ENCODE data around the gene ITGA11. TPM values are rescaled to one million over a fixed set of nuclear protein-coding genes. Genes with fewer than 3 reads are reported as not detected.

The ITGA11 gene
- total RNA-seq, 1 donor from 2014 or later, result 193 TPM

DNA sequence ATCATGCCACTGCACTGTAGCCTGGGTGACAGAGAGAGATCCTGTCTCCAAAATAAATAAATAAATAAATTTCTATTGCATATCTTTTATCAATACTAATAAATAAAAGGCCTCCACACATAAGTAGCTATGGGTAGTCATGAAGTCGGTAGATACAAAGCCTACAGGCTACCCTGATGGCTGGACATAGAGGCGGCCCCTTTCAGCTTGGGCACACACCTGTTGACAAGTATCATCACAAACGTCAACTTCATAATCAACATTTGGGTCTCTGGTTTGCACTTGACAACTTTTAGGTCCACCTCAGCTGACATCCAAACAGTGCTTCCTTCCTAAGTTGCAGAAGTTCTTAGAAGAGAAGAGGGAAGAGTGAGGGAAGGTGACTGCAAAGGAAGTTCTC is 53.4 kb downstream of the ITGA11 start:
- Histone ChIP-seq H3K4me3 (ENCODE audit: insufficient read depth, low read depth, low read length) (no peak overlapping the region), H4K20me1 (ENCODE audit: insufficient read depth, low read length) (peaks cover 58% of the 10 kb centered on the region), H3K27me3 (ENCODE audit: insufficient read depth, low read length) (no peaks in the 10 kb centered on the region), H3K9ac (ENCODE audit: low read length) (no peak overlapping the region), H3K4me1 (ENCODE audit: insufficient read depth, low read length) (peaks cover 21% of the 10 kb centered on the region), H3K4me2 (ENCODE audit: low read length) (no peak overlapping the region), H3K27ac (ENCODE audit: low read depth, low read length) (no peak overlapping the region), H2AFZ (ENCODE audit: low read depth, low read length) (no peak overlapping the region), H3K79me2 (ENCODE audit: insufficient read depth, low read length) (peaks cover 46% of the 10 kb centered on the region), H3K9me3 (ENCODE audit: insufficient read depth, low read depth, low read length) (no peaks in the 10 kb centered on the region), H3K36me3 (ENCODE audit: insufficient read depth, low read length) (peaks cover 5% of the 10 kb centered on the region)
- H3K9me3 Mint-ChIP-seq (ENCODE audit: unreplicated experiment), result peaks cover 3% of the 10 kb centered on the region
- H3K4me3 Mint-ChIP-seq (ENCODE audit: unreplicated experiment), result no peak overlapping the region
- H3K4me1 Mint-ChIP-seq (ENCODE audit: low read depth, unreplicated experiment), result peaks cover 24% of the 10 kb centered on the region
- no peaks in the 10 kb centered on the region for H3K27me3 Mint-ChIP-seq (ENCODE audit: low read depth, unreplicated experiment)
- H3K27ac Mint-ChIP-seq (ENCODE audit: unreplicated experiment), result no peak overlapping the region
- no peak for DNase-seq (ENCODE audit: low read depth)
- FAIRE-seq, result no peak
- TF ChIP-seq CTCF (IDR thresholded peaks at IDR 0.05; ENCODE audit: insufficient read depth, low read depth, low read length), result no peak
- TF ChIP-seq EZH2 (IDR thresholded peaks at IDR 0.05; ENCODE audit: insufficient read depth, low read length), result no peak
- H3K36me3 Mint-ChIP-seq (ENCODE audit: low read depth, unreplicated experiment), result peaks cover 33% of the 10 kb centered on the region

- peaks cover 46% of the 10 kb centered on the region for H3K79me2 ChIP-seq (ENCODE audit: insufficient read depth, low read length)
- peaks cover 33% of the 10 kb centered on the region for H3K36me3 Mint-ChIP-seq (ENCODE audit: low read depth, unreplicated experiment)
- H3K27ac Mint-ChIP-seq (ENCODE audit: unreplicated experiment), result no peak overlapping the region
- peaks cover 3% of the 10 kb centered on the region for H3K9me3 Mint-ChIP-seq (ENCODE audit: unreplicated experiment)
- peaks cover 18% of the 10 kb centered on the region for H3K4me1 ChIP-seq (ENCODE audit: insufficient read depth, low read length)
- no peak for TF ChIP-seq CTCF (IDR thresholded peaks at IDR 0.05; ENCODE audit: insufficient read depth, low read depth, low read length)
- no peak for TF ChIP-seq EZH2 (IDR thresholded peaks at IDR 0.05; ENCODE audit: insufficient read depth, low read length)
- DNase-seq (ENCODE audit: low read depth) (no peak), FAIRE-seq (no peak)
- H3K4me3 ChIP-seq (ENCODE audit: insufficient read depth, low read depth, low read length), result no peak overlapping the region
- H3K4me1 Mint-ChIP-seq (ENCODE audit: low read depth, unreplicated experiment), result peaks cover 22% of the 10 kb centered on the region
- H3K36me3 ChIP-seq (ENCODE audit: insufficient read depth, low read length), result peaks cover 6% of the 10 kb centered on the region
- H3K9me3 ChIP-seq (ENCODE audit: insufficient read depth, low read depth, low read length), result no peaks in the 10 kb centered on the region
- H2AFZ ChIP-seq (ENCODE audit: low read depth, low read length), result no peak overlapping the region
- H3K4me3 Mint-ChIP-seq (ENCODE audit: unreplicated experiment), result no peak overlapping the region
- no peaks in the 10 kb centered on the region for H3K27me3 Mint-ChIP-seq (ENCODE audit: low read depth, unreplicated experiment)
- no peaks in the 10 kb centered on the region for H3K27me3 ChIP-seq (ENCODE audit: insufficient read depth, low read length)
- H4K20me1 ChIP-seq (ENCODE audit: insufficient read depth, low read length), result peaks cover 63% of the 10 kb centered on the region
- no peak overlapping the region for H3K9ac ChIP-seq (ENCODE audit: low read length)
- H3K27ac ChIP-seq (ENCODE audit: low read depth, low read length), result no peak overlapping the region
- no peak overlapping the region for H3K4me2 ChIP-seq (ENCODE audit: low read length)
Measured at GRCh38 chr15:68377766-68378165, 54.2 kb downstream of the ITGA11 start.

- Mint-ChIP-seq H3K9me3 (ENCODE audit: unreplicated experiment) (no peaks in the 10 kb centered on the region), H3K27me3 (ENCODE audit: low read depth, unreplicated experiment) (no peaks in the 10 kb centered on the region), H3K4me3 (ENCODE audit: unreplicated experiment) (no peak overlapping the region), H3K4me1 (ENCODE audit: low read depth, unreplicated experiment) (peaks cover 12% of the 10 kb centered on the region), H3K36me3 (ENCODE audit: low read depth, unreplicated experiment) (peaks cover 33% of the 10 kb centered on the region), H3K27ac (ENCODE audit: unreplicated experiment) (no peak overlapping the region)
- H3K4me2 ChIP-seq (ENCODE audit: low read length), result no peak overlapping the region
- H3K79me2 ChIP-seq (ENCODE audit: insufficient read depth, low read length), result peaks cover 46% of the 10 kb centered on the region
- FAIRE-seq (no peak), DNase-seq (ENCODE audit: low read depth) (no peak)
- H3K4me3 ChIP-seq (ENCODE audit: insufficient read depth, low read depth, low read length), result no peak overlapping the region
- peaks cover 6% of the 10 kb centered on the region for H3K36me3 ChIP-seq (ENCODE audit: insufficient read depth, low read length)
- peaks cover 63% of the 10 kb centered on the region for H4K20me1 ChIP-seq (ENCODE audit: insufficient read depth, low read length)
- H3K27me3 ChIP-seq (ENCODE audit: insufficient read depth, low read length), result no peaks in the 10 kb centered on the region
- no peak overlapping the region for H2AFZ ChIP-seq (ENCODE audit: low read depth, low read length)
- no peak for TF ChIP-seq EZH2 (IDR thresholded peaks at IDR 0.05; ENCODE audit: insufficient read depth, low read length)
- TF ChIP-seq CTCF (IDR thresholded peaks at IDR 0.05; ENCODE audit: insufficient read depth, low read depth, low read length), result no peak
- peaks cover 19% of the 10 kb centered on the region for H3K4me1 ChIP-seq (ENCODE audit: insufficient read depth, low read length)
- H3K9ac ChIP-seq (ENCODE audit: low read length), result no peak overlapping the region
- no peak overlapping the region for H3K27ac ChIP-seq (ENCODE audit: low read depth, low read length)
- H3K9me3 ChIP-seq (ENCODE audit: insufficient read depth, low read depth, low read length), result no peaks in the 10 kb centered on the region
Measured at GRCh38 chr15:68376447-68377060, 55.4 kb downstream of the ITGA11 start.
